CD4-positive, CD25-positive, alpha-beta regulatory T cell (primary cell): ENCODE data around the gene PDE4D. TPM values are rescaled to one million over a fixed set of nuclear protein-coding genes. Genes with fewer than 3 reads are reported as not detected.
"Not testable (repeated sequence)": the region's sequence is repeated elsewhere in the genome, so short reads cannot be mapped to it uniquely, and the experiment has no call there.

Experiments
- ATAC-seq, 2 donors: fragments of 150-1000 bp; cut with Tn5 transposase; one replicate each; pipeline ENCODE4 v1.10.0; 2021; ENCODE audit warnings: low read depth in 2 of 2, moderate number of reproducible peaks in 2 of 2, moderate library complexity in 1 of 2
- DNase-seq, 3 donors: peaks; one replicate each; pipeline versions ENCODE4 v3.0.0 to v3.0.0-alpha.2; 2012 to 2022; ENCODE audit warnings: mixed read lengths in 1 of 3
- H3K27ac ChIP-seq: one replicate; pipeline ENCODE4 v1.7.0; 2013; ENCODE audit warnings: mild to moderate bottlenecking, low read length; ENCODE audit not compliant: insufficient read depth, poor library complexity, severe bottlenecking
- H3K27me3 ChIP-seq: one replicate; pipeline ENCODE4 v1.7.0; 2013; ENCODE audit warnings: low read length; ENCODE audit not compliant: control insufficient read depth, insufficient read depth
- H3K36me3 ChIP-seq: one replicate; pipeline ENCODE4 v1.7.0; 2013; ENCODE audit warnings: mild to moderate bottlenecking, low read length, moderate library complexity; ENCODE audit not compliant: control insufficient read depth, insufficient read depth
- H3K4me1 ChIP-seq: 2 replicates; pipeline ENCODE4 v1.7.0; 2013; ENCODE audit warnings: mild to moderate bottlenecking, low read length; ENCODE audit not compliant: insufficient read depth, control insufficient read depth, poor library complexity, severe bottlenecking
- H3K4me3 ChIP-seq: one replicate; pipeline ENCODE4 v1.7.0; 2013; ENCODE audit warnings: low read depth, mild to moderate bottlenecking, low read length, moderate library complexity
- H3K9me3 ChIP-seq, 2 experiments: 1 replicate in 1 of 2; 2 replicates in 1 of 2; pipeline ENCODE4 v1.7.0; 2013; ENCODE audit warnings: low read length in 2 of 2, mild to moderate bottlenecking in 1 of 2, moderate library complexity in 1 of 2; ENCODE audit not compliant: control insufficient read depth in 2 of 2
- H3K27ac Mint-ChIP-seq, 3 donors: one replicate each; pipeline ENCODE4 v1.8.0; 2020 to 2022; ENCODE audit warnings: mild to moderate bottlenecking in 3 of 3, mixed read lengths in 3 of 3, moderate library complexity in 2 of 3
- H3K27me3 Mint-ChIP-seq: one replicate; pipeline ENCODE4 v1.8.0; 2022; ENCODE audit warnings: mild to moderate bottlenecking, mixed read lengths
- H3K36me3 Mint-ChIP-seq: one replicate; pipeline ENCODE4 v1.8.0; 2020; ENCODE audit warnings: mixed read lengths
- H3K4me1 Mint-ChIP-seq, 4 donors: one replicate each; pipeline ENCODE4 v1.8.0; 2020 to 2022; ENCODE audit warnings: mixed read lengths in 4 of 4, mild to moderate bottlenecking in 1 of 4
- H3K4me3 Mint-ChIP-seq, 4 donors: one replicate each; pipeline ENCODE4 v1.8.0; 2020 to 2022; ENCODE audit warnings: mild to moderate bottlenecking in 4 of 4, mixed read lengths in 4 of 4, moderate library complexity in 3 of 4
- H3K9me3 Mint-ChIP-seq, 7 donors: one replicate each; pipeline ENCODE4 v1.8.0; 2020 to 2022; ENCODE audit warnings: mixed read lengths in 7 of 7, mild to moderate bottlenecking in 3 of 7, moderate library complexity in 2 of 7
- polyA plus RNA-seq, 4 donors: library from polyadenylated mRNA; unstranded; fragments of 300-500 nt; fragmentation: Illumina TruSeq; gene quantifications; one replicate each; pipeline ENCODE4 v1.2.3, GENCODE V29; 2021
- total RNA-seq: library from RNA; stranded (reverse); gene quantifications from one replicate; pipeline ENCODE4 v1.2.3, GENCODE V29; 2022

The PDE4D gene
- total and polyA plus RNA-seq, 5 donors from 2014 or later = 2.1 to 39.9 (median 4.8) TPM

DNA sequence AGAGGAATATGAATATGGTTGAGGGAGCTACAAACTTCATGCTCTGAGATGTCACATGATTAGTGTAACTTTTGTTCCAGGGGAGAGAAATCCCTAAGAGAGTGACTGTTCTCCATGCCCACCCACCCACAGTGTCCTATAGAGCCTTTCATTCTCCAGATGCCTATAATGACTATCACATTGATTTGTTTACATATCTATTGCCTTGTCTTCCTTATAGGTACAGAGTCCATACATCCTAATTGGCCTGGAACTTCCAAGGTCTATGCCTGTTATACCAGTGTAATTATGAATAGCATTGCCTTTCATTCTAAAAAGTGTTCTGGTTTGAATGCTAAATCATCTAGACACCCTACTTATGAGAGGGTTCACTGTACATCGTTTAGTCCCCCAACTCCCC, 835.3 kb downstream of the PDE4D start:
- no peak overlapping the region for H3K4me3 Mint-ChIP-seq
- H3K27ac Mint-ChIP-seq = no peak overlapping the region
- Histone ChIP-seq H3K4me3 (no peak overlapping the region), H3K27me3 (no peaks in the 10 kb centered on the region), H3K27ac (no peak overlapping the region), H3K9me3 (no peaks in the 10 kb centered on the region), H3K36me3 (no peaks in the 10 kb centered on the region), H3K4me1 (no peaks in the 10 kb centered on the region)
- DNase-seq = no peak
- no peaks in the 10 kb centered on the region for H3K4me1 Mint-ChIP-seq
- H3K36me3 Mint-ChIP-seq = no peaks in the 10 kb centered on the region
- no peak for ATAC-seq
- H3K9me3 Mint-ChIP-seq = no peaks in the 10 kb centered on the region
- no peaks in the 10 kb centered on the region for H3K27me3 Mint-ChIP-seq

DNA sequence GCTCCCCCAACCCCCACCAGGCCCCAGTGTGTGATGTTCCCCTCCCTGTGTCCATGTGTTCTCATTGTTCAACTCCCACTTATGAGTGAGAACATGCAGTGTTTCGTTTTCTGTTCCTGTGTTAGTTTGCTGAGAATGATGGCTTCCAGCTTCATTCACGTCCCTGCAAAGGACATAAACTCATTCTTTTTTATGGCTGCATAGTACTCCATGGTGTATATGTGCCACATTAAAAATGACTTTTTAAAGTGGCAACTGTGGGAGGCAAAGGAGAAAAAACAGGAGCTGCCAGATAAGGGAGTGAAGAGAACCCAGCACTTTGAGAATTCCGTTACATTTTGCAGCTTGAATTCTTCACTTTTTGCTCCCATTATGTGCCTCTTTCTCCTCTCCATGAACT, 836.9 kb downstream of the PDE4D start:
- not testable (repeated sequence) for H3K4me3 ChIP-seq, DNase-seq, H3K27me3 Mint-ChIP-seq, H3K4me3 Mint-ChIP-seq, H3K36me3 Mint-ChIP-seq, H3K36me3 ChIP-seq, ATAC-seq, H3K27ac ChIP-seq, H3K27ac Mint-ChIP-seq, H3K4me1 ChIP-seq, H3K9me3 ChIP-seq, H3K27me3 ChIP-seq, H3K9me3 Mint-ChIP-seq, H3K4me1 Mint-ChIP-seq

DNA sequence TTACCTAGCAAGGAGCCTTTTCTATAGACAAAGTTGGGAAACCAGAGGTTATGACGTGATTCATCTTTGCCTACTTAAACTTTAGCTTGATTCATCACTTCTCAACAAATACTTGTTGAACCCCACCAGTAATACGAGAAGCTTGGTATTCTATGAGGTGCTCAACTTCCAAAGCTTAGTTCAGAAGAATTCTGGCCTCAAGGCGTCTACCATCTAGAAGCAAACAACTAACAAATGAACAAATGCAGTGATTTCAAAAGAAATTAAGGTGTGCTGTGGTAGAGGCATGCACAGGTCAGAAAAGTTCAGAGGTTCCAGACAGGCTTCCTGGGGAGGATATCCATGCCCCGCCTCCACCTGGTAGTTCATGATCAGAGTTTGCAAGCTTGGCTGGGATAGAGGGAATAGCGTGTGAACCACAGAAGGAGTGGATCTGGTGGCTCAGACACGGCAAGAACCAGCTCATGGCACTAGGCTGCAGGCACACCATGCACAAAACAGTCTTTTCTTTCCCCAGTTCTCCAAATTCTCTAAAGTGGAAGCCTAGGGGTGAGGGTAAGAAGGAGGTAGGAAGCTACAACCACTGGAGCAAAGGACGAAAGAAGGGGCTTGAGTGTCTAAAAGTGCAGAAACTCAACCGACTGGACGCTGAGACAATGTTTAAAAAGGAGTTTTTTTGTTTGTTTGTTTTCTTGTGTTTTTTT, 837.6 kb downstream of the PDE4D start:
- Mint-ChIP-seq H3K4me3 (no peak overlapping the region), H3K9me3 (peaks cover 0 to 3% (median 0%) of the 10 kb centered on the region in 7 donors), H3K36me3 (no peaks in the 10 kb centered on the region), H3K27ac (no peak overlapping the region), H3K27me3 (no peaks in the 10 kb centered on the region), H3K4me1 (no peaks in the 10 kb centered on the region)
- Histone ChIP-seq H3K4me1 (no peaks in the 10 kb centered on the region), H3K9me3 (no peaks in the 10 kb centered on the region), H3K27me3 (no peaks in the 10 kb centered on the region), H3K4me3 (no peak overlapping the region), H3K36me3 (no peaks in the 10 kb centered on the region), H3K27ac (no peak overlapping the region)
- DNase-seq (no peak), ATAC-seq (no peak)

DNA sequence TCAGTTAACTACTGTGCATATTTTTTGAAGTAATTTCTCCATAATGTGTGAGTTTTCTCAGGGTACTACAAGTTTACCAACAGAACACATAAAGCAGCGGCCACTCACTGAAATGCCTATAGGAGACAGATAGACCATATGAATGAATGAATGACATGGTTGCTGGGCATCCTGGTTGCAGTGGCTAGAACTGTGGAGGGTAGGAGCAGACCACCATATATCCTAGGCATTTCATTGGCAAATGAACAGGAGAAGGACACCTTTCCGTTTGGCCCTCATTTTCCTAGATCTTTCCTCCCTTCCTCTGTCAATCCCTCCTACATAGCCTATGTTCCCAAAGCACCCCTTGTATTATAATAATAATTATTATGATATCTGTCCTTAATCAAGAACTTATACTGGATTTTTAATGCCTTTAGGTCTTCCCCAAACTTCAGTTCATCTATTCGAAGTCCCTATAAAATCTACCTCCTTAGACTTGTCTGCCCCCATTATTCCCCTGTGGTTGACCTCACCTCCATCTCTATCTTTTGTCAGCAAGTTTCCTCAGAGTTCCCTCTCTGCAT, 838.5 kb downstream of the PDE4D start:
- no peaks in the 10 kb centered on the region for H3K27me3 ChIP-seq
- H3K4me3 ChIP-seq = no peak overlapping the region
- Mint-ChIP-seq H3K27ac (no peak overlapping the region), H3K36me3 (no peaks in the 10 kb centered on the region), H3K27me3 (no peaks in the 10 kb centered on the region), H3K9me3 (peaks cover 0 to 3% (median 0%) of the 10 kb centered on the region in 7 donors), H3K4me3 (no peak overlapping the region), H3K4me1 (no peaks in the 10 kb centered on the region)
- ATAC-seq (no peak), DNase-seq (no peak)
- H3K4me1 ChIP-seq = no peaks in the 10 kb centered on the region
- no peaks in the 10 kb centered on the region for H3K9me3 ChIP-seq
- H3K27ac ChIP-seq = no peak overlapping the region
- no peaks in the 10 kb centered on the region for H3K36me3 ChIP-seq

DNA sequence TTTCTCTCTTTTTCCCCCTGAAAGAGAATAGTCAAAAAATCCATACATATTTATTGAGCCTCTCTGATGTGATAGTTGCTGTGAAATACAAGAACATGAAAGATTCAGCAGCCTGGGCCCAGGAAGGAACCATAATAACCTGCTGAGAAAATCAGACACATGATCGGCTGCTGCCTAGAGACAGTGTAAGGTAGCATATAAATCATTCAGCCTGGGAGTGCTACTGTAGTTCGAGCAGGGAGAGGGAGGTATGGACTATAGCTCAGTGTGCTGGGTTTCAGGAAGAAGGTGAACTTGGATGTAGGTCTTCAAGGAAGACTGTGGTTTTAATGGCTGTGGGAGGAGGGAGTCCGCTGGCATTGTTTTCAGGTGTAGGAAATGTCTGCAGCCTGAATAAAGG, 841.6 kb downstream of the PDE4D start:
- H3K27ac ChIP-seq = no peak overlapping the region
- H3K9me3 Mint-ChIP-seq = peaks cover 0 to 5% (median 0%) of the 10 kb centered on the region in 7 donors
- no peak overlapping the region for H3K4me3 Mint-ChIP-seq
- no peak overlapping the region for H3K27ac Mint-ChIP-seq
- H3K4me3 ChIP-seq = no peak overlapping the region
- H3K27me3 ChIP-seq = no peaks in the 10 kb centered on the region
- no peaks in the 10 kb centered on the region for H3K4me1 ChIP-seq
- ATAC-seq (no peak), DNase-seq (no peak)
- H3K4me1 Mint-ChIP-seq = no peaks in the 10 kb centered on the region
- H3K36me3 Mint-ChIP-seq = no peaks in the 10 kb centered on the region
- H3K27me3 Mint-ChIP-seq = no peaks in the 10 kb centered on the region
- H3K9me3 ChIP-seq = no peaks in the 10 kb centered on the region
- H3K36me3 ChIP-seq = no peaks in the 10 kb centered on the region

DNA sequence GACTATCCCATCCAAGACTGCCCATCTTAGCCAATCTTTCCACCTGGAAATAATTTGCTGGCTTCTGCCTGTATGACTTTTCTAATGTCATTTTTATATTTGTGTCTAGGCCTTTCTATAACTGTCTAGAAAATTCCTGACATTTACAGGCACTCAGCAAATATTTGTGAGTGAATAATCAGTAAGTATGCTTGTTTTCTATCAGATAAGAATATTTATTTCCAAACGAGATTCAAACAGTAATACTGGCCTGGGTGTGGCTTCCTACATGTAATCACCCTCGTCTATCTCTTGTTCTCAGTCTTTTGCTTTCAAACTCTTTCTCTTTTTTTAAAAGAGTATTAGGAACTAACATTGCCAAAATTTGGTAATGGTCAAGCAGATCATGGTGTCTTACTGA, 844.4 kb downstream of the PDE4D start:
- Histone ChIP-seq H3K9me3 (no peaks in the 10 kb centered on the region), H3K27me3 (peaks cover 2% of the 10 kb centered on the region), H3K4me3 (no peak overlapping the region), H3K27ac (no peak overlapping the region), H3K36me3 (no peaks in the 10 kb centered on the region), H3K4me1 (no peaks in the 10 kb centered on the region)
- Mint-ChIP-seq H3K9me3 (peaks cover 0 to 5% (median 0%) of the 10 kb centered on the region in 7 donors), H3K27ac (no peak overlapping the region), H3K36me3 (no peaks in the 10 kb centered on the region), H3K4me1 (no peaks in the 10 kb centered on the region), H3K27me3 (no peaks in the 10 kb centered on the region), H3K4me3 (no peak overlapping the region)
- no peak for ATAC-seq
- no peak for DNase-seq

DNA sequence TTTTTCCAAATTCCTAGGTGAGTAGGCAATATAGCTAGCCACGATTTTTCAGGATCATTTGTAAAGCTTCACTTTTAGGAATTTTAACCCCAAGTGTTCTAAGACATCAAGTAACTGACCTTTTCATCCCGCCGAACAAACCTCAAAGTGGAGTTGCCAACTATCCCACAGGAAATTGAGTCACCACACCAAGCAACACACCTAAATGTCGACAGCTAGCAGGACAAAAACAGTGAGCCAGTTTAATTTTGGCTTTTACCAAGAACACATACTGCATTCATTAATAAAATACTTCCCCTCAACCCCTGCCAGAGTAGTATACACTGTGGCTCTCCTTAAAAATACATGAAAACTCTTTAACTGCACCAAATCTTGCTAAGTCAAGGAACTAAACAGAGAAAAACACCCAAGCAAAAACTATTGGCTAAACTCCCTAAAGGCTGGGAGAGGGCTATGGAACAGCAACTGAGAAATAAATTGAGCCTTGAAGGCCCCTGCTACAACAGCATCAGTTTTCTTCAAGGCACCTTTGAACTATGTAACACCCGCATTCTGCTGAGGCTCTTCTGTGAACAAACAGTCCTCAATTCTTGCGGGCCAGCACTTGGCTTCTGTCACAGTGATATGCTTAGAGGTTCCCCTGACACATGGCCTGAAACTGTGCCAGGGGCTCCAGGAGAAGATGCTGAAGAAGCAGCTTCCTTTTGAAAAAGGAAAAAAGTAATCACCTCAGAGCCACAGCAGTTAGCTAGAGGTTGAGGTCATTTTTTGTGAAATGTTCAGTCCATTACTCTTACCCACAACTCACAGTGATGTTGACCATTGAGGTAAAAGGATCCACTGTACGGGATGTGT, 851.1 kb downstream of the PDE4D start:
- peak overlapping the region in 1 of 4 donors; percentile 74 for H3K4me3 Mint-ChIP-seq
- H3K4me1 Mint-ChIP-seq = peaks cover 10 to 36% (median 23%) of the 10 kb centered on the region in 4 donors
- H3K9me3 Mint-ChIP-seq = no peaks in the 10 kb centered on the region
- Histone ChIP-seq H3K9me3 (no peaks in the 10 kb centered on the region), H3K27me3 (peaks cover 15% of the 10 kb centered on the region), H3K4me1 (peaks cover 16% of the 10 kb centered on the region), H3K4me3 (no peak overlapping the region), H3K27ac (no peak overlapping the region), H3K36me3 (no peaks in the 10 kb centered on the region)
- ATAC-seq = no peak
- peaks cover 20% of the 10 kb centered on the region for H3K27me3 Mint-ChIP-seq
- DNase-seq = no peak
- H3K36me3 Mint-ChIP-seq = no peaks in the 10 kb centered on the region
- H3K27ac Mint-ChIP-seq = peak overlapping the region in 2 of 3 donors; percentile 22 to 43
